GM21528 (cell line): ENCODE results near the gene MGAT4B.
"Not testable (repeated sequence)": the region's sequence is repeated elsewhere in the genome, so short reads cannot be mapped to it uniquely, and the experiment has no call there.

ENCODE experiments used
- ATAC-seq: cut with Tn5 transposase; IDR thresholded peaks from one replicate; pipeline ENCODE4 v1.9.1; 2021; ENCODE audit warnings: mild to moderate bottlenecking, moderate library complexity; ENCODE audit not compliant: unreplicated experiment, low FRiP score

The MGAT4B gene

GRCh38 chr5:179806250-179807048, at the start of gene MGAT4B:
MGAT4B (minus strand) TSS chr5:179806866; CDS start chr5:179806583, 283 bp downstream.
- peak; percentile 72 for ATAC-seq

DNA sequence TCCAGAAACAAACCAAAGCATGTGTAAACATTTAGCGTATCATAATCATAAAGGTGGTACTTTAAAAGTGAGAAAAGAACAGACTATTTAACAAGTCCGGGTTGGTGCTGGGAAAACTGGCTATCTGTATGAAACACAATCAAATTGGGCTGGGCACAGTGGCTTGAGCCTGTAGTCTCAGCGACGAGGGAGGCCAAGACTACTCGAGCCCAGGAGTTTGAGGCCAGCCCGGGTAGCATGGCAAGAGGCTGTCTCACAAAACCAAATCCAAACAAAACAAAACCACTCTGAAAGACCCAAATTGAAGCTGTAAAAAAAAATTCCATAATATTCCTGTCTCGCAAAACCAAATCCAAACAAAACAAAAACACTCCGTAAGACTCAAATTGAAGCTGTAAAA, 47.7 kb upstream of the MGAT4B start:
- no peak for ATAC-seq

GRCh38 chr5:179852993-179853547, 46.4 kb upstream of the MGAT4B start:
- peak; percentile 87 for ATAC-seq

GRCh38 chr5:179841621-179842020, 35.0 kb upstream of the MGAT4B start:
- no peak for ATAC-seq

DNA sequence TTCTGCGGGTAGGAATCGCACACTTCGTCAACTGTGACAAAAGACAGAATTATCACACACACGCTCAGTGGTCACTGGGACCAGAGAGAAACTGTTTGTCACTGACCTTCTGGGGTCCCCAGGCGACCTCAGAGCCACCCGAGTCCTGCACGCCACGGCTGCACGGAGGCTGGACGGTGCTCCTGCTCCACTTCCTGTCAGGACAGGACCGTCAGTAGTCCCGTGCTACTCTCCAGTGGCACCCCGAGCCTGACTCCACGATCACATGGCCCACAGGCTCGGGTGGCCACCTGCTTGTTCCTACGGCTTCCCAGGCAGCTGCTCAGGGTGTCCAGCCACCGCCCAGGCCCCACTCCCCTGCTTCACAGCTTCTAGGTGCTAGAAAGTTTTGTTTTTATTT, 34.1 kb upstream of the MGAT4B start:
- no peak for ATAC-seq

DNA sequence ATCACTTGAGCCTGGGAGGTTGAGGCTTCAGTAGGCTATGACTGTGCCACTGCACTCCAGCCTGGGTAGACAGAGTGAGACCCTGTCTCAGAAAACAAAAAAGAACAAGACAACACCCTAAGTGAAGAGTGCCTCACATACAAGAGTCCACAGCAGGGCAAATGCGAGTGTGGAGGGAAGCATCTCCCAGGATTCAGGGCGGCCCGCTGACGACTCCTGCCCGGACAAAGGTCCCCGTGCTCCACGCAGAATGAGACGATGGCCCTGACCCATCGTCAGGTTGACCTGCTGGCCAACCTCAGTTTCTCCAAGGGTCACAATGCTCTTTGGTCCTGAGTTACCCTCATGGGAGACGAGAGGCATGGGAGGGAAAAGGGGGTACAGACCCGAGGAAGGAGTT, 33.7 kb upstream of the MGAT4B start:
- no peak for ATAC-seq

DNA sequence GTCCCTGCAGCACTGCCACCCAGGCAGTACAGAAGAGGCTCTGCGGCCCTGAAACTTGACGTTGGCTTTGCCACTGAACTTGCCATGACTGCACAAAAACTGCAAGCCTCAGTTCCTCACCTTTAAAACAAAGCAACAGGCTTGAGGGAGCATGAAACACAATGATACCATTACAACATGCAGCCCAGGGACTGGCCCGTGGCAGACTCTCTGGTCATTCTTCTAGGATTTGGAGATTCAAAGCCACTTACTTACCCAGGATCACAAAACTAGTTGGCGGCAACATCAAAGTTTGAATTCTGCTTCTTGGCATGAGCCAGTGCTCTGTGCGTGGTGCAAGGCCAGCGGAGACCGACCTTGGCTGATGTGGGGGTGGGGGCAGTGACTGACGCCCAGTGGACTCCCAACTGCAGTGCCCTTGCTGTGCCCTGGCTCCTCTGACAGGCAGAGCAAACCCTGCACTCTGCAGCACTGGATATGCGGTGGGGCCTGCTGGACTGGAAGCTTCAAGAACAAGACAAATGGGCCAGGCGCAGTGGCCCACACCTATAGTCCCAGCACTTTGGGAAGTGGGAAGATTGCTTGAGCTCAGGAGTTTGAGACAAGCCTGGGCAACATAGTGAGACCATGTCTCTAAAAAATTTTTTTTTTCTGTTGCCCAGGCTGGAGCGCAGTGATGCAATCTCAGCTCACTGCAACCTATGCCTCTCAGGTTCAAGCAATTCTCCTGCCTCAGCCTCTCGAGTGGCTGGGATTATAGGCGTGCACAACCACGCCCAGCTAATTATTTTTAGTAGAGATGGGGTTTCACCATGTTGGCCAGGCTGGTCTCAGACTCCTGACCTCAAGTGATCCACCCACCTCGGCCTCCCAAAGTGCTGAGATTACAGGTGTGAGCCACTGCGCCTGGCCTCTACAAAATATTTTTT, 32.9 kb upstream of the MGAT4B start:
- no peak for ATAC-seq

DNA sequence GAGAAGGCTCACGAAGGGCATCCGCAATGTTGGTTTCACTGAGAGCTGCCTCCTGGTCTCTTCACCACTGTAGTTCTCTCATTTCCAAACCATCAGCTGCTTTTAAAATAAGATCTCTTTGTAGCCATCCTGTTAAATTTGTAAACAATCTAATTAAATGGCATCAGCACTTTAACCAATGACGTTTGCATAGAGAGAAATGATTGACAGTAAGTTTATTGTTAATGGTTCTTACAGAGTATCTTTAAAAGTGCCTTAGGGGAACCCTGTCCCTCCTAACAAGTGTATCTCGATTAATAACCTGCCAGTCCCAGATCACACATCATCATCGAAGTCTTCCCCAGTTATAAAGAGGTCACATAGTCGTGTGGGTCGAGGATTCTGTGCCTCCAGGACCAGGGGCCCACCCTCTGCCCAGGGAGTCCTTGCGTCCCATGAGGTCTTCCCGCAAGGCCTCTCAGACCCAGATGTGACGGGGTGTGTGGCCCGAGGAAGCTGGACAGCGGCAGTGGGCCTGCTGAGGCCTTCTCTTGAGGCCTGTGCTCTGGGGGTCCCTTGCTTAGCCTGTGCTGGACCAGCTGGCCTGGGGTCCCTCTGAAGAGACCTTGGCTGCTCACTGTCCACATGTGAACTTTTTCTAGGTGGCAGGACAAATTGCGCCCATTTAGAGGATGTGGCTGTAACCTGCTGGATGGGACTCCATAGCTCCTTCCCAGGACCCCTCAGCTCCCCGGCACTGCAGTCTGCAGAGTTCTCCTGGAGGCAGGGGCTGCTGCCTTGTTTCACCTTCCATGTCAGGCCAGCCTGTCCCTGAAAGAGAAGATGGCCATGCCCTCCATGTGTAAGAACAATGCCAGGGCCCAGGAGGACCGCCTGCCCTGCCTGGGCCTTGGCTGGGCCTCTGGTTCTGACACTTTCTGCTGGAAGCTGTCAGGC, 30.7 kb upstream of the MGAT4B start:
- no peak for ATAC-seq

- ATAC-seq: no peak
Measured at GRCh38 chr5:179836225-179837019, 29.8 kb upstream of the MGAT4B start.

DNA sequence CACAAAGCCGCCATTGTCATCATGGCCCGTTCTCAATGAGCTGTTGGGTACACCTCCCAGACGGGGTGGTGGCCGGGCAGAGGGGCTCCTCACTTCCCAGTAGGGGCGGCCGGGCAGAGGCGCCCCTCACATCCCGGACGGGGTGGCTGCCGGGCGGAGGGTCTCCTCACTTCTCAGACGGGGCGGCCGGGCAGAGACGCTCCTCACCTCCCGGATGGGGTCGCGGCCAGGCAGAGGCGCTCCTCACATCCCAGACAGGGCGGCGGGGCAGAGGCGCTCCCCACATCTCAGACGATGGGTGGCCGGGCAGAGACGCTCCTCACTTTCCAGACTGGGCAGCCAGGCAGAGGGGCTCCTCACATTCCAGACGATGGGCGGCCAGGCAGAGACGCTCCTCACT, 28.2 kb upstream of the MGAT4B start:
- not testable (repeated sequence) for ATAC-seq

GRCh38 chr5:179834120-179834519, 27.5 kb upstream of the MGAT4B start:
- no peak for ATAC-seq

- ATAC-seq: no peak
Measured at GRCh38 chr5:179833709-179834070, 27.0 kb upstream of the MGAT4B start.

DNA sequence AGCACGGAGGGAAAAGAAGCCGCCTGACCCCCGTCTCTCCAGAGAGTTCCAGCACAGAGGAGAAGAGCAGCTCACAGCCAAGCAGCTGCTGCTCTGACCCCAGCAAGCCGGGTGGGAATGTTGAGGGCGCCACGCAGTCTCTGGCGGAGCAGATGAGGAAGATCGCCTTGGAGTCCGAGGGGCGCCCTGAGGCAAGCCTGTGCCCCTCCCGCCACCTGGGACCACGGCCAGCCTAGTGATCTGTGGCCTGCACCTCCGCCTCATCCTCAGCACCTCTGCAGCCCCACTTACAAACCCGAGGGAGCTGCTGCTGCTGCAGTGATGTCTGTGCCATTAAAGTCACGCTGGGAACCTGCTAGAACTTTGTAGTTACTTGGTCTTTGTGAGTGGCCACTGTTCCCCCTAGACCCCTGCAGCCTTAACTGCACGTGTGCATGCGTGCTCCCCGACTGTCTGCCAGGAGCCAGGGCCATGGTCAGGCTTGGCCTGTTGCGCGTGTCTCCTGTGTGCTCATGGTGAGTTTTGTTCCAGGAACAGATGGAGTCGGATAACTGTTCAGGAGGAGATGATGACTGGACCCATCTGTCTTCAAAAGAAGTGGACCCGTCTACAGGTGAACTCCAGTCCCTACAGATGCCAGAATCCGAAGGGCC, 26.5 kb upstream of the MGAT4B start:
- ATAC-seq: no peak

- no peak for ATAC-seq
Measured at GRCh38 chr5:179832039-179832745, 25.5 kb upstream of the MGAT4B start.

GRCh38 chr5:179830818-179831468, 24.3 kb upstream of the MGAT4B start:
- no peak for ATAC-seq

DNA sequence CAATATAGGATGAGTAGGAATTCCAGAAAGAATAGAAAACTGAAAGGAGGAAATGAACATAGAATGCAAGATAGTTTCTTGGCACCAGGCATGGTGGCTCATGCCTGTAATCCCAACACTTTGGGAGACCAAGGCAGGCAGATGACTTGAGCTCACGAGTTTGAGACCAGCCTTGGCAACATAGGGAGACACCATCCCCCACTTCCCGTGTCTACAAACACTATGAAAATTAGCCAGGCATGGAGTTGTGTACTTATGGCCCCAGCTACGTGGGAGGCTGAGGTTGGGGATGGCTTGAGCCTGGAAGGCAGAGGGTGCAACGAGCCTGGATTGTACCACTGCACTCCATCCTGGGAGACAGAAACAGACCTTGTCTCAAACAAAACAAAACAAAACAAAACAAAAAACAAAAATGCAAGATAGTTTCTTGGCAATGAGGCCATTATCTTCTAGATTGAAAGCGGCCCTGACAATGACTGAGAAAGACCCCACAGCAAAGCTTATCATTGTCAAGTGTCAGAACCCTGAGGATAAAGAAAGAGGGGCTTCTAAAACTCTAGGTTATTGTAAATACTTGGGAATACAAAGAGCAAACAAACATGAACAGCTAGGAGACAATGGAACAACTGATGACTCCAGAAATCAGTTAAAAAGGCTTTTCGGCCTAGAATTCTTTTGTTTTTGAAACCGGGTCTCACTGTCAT, 23.2 kb upstream of the MGAT4B start:
- ATAC-seq: no peak

GRCh38 chr5:179828756-179829421, 22.2 kb upstream of the MGAT4B start:
- ATAC-seq: no peak
